Cardiac septum (tissue), 1 donor: Measurements from ENCODE around the gene RPE. TPM values are rescaled to one million over a fixed set of nuclear protein-coding genes. Genes with fewer than 3 reads are reported as not detected.

ENCODE experiments used
- DNase-seq: peaks from one replicate; pipeline ENCODE4 v3.0.0-alpha.2; 2020; ENCODE audit warnings: low spot score
- intact Hi-C: fragments of 100-400 bp; cut with DNase I; formaldehyde crosslinking; loops from one replicate; pipeline ENCODE4 v1.14.0; 2022
- long read RNA-seq: library from polyadenylated mRNA; unstranded; transcript quantifications from one replicate; pipeline ENCODE4 v2.0.0, GENCODE V29; 2021
- total RNA-seq: library from RNA; stranded (reverse); fragmentation: NEBNext Ultra II Directional; extraction: Animal tissue kit (Norgen Biotek cat#: 25700); gene quantifications from one replicate; pipeline ENCODE4 v1.2.1, GENCODE V29; 2021
- donor health status: DM: no; HTN: no; CAD: no.

The RPE gene
- 20.2 TPM for total RNA-seq
- long read RNA-seq, transcript RPE-202 (6 exons, 2,569 nt): major isoform, 18 of 30 reads
- long read RNA-seq, partial matches to known transcripts: 1 of 30 reads
- long read RNA-seq, other reads (novel, unspliced or antisense): 5 of 30 reads

- intact Hi-C loops: loop anchor here (1.0 kb wide), 1 partner anchor 168 kb away; no protein-coding TSS in a partner anchor
- peak; percentile 98 for DNase-seq
These were observed at the start of gene RPE for GRCh38 chr2:210002158-210003157. RPE (plus strand) TSS chr2:210002638; CDS start chr2:210002662, 24 bp downstream.

GRCh38 chr2:209956271-209956670 is 46.2 kb upstream of the RPE start:
- no peak for DNase-seq
- intact Hi-C loops: no loop called here

GRCh38 chr2:209958016-209958415 is 44.4 kb upstream of the RPE start:
- DNase-seq: no peak

GRCh38 chr2:209960045-209960444 is 42.4 kb upstream of the RPE start:
- intact Hi-C loops: no loop called here
- DNase-seq: no peak

More at GRCh38 chr2:209958016-209958415, 44.4 kb upstream of the RPE start:
- intact Hi-C loops: no loop called here

- intact Hi-C loops: no loop called here
- no peak for DNase-seq
These were observed 41.5 kb upstream of the RPE start for GRCh38 chr2:209960676-209961630.

- DNase-seq: no peak
- intact Hi-C loops: no loop called here
These were observed 36.7 kb upstream of the RPE start for GRCh38 chr2:209965723-209966122.

- intact Hi-C loops: no loop called here
- no peak for DNase-seq
These were observed 32.7 kb upstream of the RPE start for GRCh38 chr2:209969692-209970091.

- DNase-seq: no peak
- intact Hi-C loops: no loop called here
These were observed 32.2 kb upstream of the RPE start for GRCh38 chr2:209970271-209970670.

GRCh38 chr2:209970711-209971110 is 31.7 kb upstream of the RPE start:
- intact Hi-C loops: no loop called here

GRCh38 chr2:209973328-209973727 is 29.1 kb upstream of the RPE start:
- intact Hi-C loops: no loop called here

More at GRCh38 chr2:209970711-209971110, 31.7 kb upstream of the RPE start:
- no peak for DNase-seq

GRCh38 chr2:209974576-209974975 is 27.9 kb upstream of the RPE start:
- intact Hi-C loops: no loop called here

More at GRCh38 chr2:209973328-209973727, 29.1 kb upstream of the RPE start:
- DNase-seq: no peak

GRCh38 chr2:209976698-209977385 is 25.6 kb upstream of the RPE start:
- intact Hi-C loops: no loop called here
- DNase-seq: no peak

More at GRCh38 chr2:209974576-209974975, 27.9 kb upstream of the RPE start:
- DNase-seq: no peak

- intact Hi-C loops: no loop called here
- no peak for DNase-seq
These were observed 24.8 kb upstream of the RPE start for GRCh38 chr2:209977386-209978239.

- no peak for DNase-seq
- intact Hi-C loops: no loop called here
These were observed 18.1 kb upstream of the RPE start for GRCh38 chr2:209984291-209984690.

GRCh38 chr2:209985874-209986273 is 16.6 kb upstream of the RPE start:
- no peak for DNase-seq
- intact Hi-C loops: no loop called here

- intact Hi-C loops: no loop called here
These were observed 16.0 kb upstream of the RPE start for GRCh38 chr2:209986415-209986814.

GRCh38 chr2:209988010-209988409 is 14.4 kb upstream of the RPE start:
- intact Hi-C loops: no loop called here
- DNase-seq: no peak

More at GRCh38 chr2:209986415-209986814, 16.0 kb upstream of the RPE start:
- DNase-seq: no peak

GRCh38 chr2:209990838-209991237 is 11.6 kb upstream of the RPE start:
- DNase-seq: no peak
- intact Hi-C loops: no loop called here
